OCI-LY7 (cell line): ENCODE measurements around the gene SLC5A8. TPM values are rescaled to one million over a fixed set of nuclear protein-coding genes. Genes with fewer than 3 reads are reported as not detected.

Experiments used
- BruUV-seq: library from RNA; stranded (reverse); fragments of 400-500 nt; replicated peaks from 2 replicates; lab custom pipeline; 2021; lab: Mats Ljungman, UMichigan
- CTCF ChIA-PET: fragments of 300-600 bp; sonication (Branson Sonifier 250); formaldehyde crosslinking; loops from one replicate; lab custom pipeline; 2022; ENCODE audit warnings: antibody characterized with exemption; ENCODE audit not compliant: unreplicated experiment; lab: Charles Lee
- POLR2A ChIA-PET: fragments of 300-600 bp; sonication (Branson Sonifier 250); formaldehyde crosslinking; loops from one replicate; lab custom pipeline; 2022; ENCODE audit warnings: antibody characterized with exemption; lab: Charles Lee
- DNase-seq: peaks from one replicate; pipeline ENCODE4 v3.0.0-alpha.2; 2015; ENCODE audit warnings: low spot score
- H2AFZ ChIP-seq: fragments of 200-600 bp; sonication (generic), shearing (Covaris generic); 2 replicates; pipeline ENCODE4 v1.6.1; 2014; ENCODE audit warnings: mild to moderate bottlenecking, antibody characterized with exemption, low read length, moderate library complexity
- H3K27ac ChIP-seq: fragments of 200-600 bp; sonication (generic); 2 replicates; pipeline ENCODE4 v1.5.1; 2014; ENCODE audit warnings: mixed run types, low read depth, mild to moderate bottlenecking, moderate library complexity, low read length, inconsistent platforms; ENCODE audit not compliant: poor library complexity, severe bottlenecking
- H3K36me3 ChIP-seq: fragments of 200-600 bp; sonication (generic); 2 replicates; pipeline ENCODE4 v1.6.1; 2014; ENCODE audit warnings: mild to moderate bottlenecking, antibody characterized with exemption, low read length, moderate library complexity, mixed read lengths; ENCODE audit not compliant: insufficient read depth
- H3K4me1 ChIP-seq: fragments of 200-600 bp; sonication (generic); 2 replicates; pipeline ENCODE4 v1.5.1; 2014; ENCODE audit warnings: mild to moderate bottlenecking, low read length; ENCODE audit not compliant: insufficient read depth, poor library complexity, severe bottlenecking
- H3K4me2 ChIP-seq: fragments of 200-600 bp; sonication (generic); 2 replicates; pipeline ENCODE4 v1.6.1; 2014; ENCODE audit warnings: mild to moderate bottlenecking, low read length
- H3K4me3 ChIP-seq: fragments of 200-600 bp; sonication (generic); 2 replicates; pipeline ENCODE4 v1.5.1; 2014; ENCODE audit warnings: mild to moderate bottlenecking, low read depth, low read length; ENCODE audit not compliant: poor library complexity, severe bottlenecking
- H3K79me2 ChIP-seq: fragments of 200-600 bp; sonication (generic); 2 replicates; pipeline ENCODE4 v1.6.1; 2016; ENCODE audit warnings: low read depth, mild to moderate bottlenecking, low read length, moderate library complexity, mixed read lengths; ENCODE audit not compliant: insufficient read depth
- H3K9me2 ChIP-seq: fragments of 200-600 bp; sonication (generic); 2 replicates; pipeline ENCODE4 v1.6.1; 2016; ENCODE audit warnings: mild to moderate bottlenecking, low read length, mixed read lengths; ENCODE audit not compliant: insufficient read depth
- H3K9me3 ChIP-seq: fragments of 200-600 bp; sonication (generic); 2 replicates; pipeline ENCODE4 v1.6.1; 2014; ENCODE audit warnings: mild to moderate bottlenecking, mixed run types, low read length, mixed read lengths
- H4K20me1 ChIP-seq: fragments of 200-600 bp; sonication (generic); 2 replicates; pipeline ENCODE4 v1.6.1; 2014; ENCODE audit warnings: mild to moderate bottlenecking, antibody characterized with exemption, low read length, moderate library complexity, mixed read lengths; ENCODE audit not compliant: insufficient read depth
- CTCF ChIP-seq: fragments of 200-600 bp; sonication (generic); conservative IDR thresholded peaks from 2 replicates; pipeline ENCODE4 v1.5.1; 2014; ENCODE audit warnings: mild to moderate bottlenecking, antibody characterized with exemption, low read length, moderate library complexity, mixed read lengths
- EZH2phosphoT487 ChIP-seq: fragments of 200-600 bp; sonication (generic); IDR thresholded peaks from 2 replicates; pipeline ENCODE4 v1.6.1; 2018; ENCODE audit warnings: low read depth, borderline replicate concordance, mild to moderate bottlenecking, mixed run types, antibody characterized with exemption, low read length, moderate library complexity, mixed read lengths
- intact Hi-C: fragments of 100-400 bp; cut with micrococcal nuclease; formaldehyde crosslinking; loops from one replicate; pipeline ENCODE4 v1.10.0; 2022; ENCODE audit not compliant: unreplicated experiment
- small RNA-seq: library from RNA; depleted of rRNA; stranded (forward); fragments of <200 nt; gene quantifications from one replicate; pipeline ENCODE3, GENCODE V24; 2014
- total RNA-seq, 2 experiments: library from RNA; depleted of rRNA in 1 of 2; stranded (reverse); fragments of >200 nt in 1 of 2; shearing (Covaris generic) in 1 of 2; gene quantifications; 2 replicates each; pipeline ENCODE4 v1.2.3, GENCODE V29; 2014 to 2022

The SLC5A8 gene
- total RNA-seq, 2 experiments from 2014 or later: not detected

- H4K20me1 ChIP-seq: no peaks in the 10 kb centered on the region
- DNase-seq: peak; percentile 1
- intact Hi-C loops: no loop called here
- peaks cover 5% of the 10 kb centered on the region; the same call in 1 of the 2 replicates for H3K9me3 ChIP-seq
- no peak overlapping the region for H2AFZ ChIP-seq
- H3K4me3 ChIP-seq: no peak overlapping the region
- no peak overlapping the region for H3K27ac ChIP-seq
- H3K4me2 ChIP-seq: no peak overlapping the region
- no peak for TF ChIP-seq EZH2phosphoT487
- TF ChIP-seq CTCF: no peak
- no peaks in the 10 kb centered on the region for H3K9me2 ChIP-seq
- H3K36me3 ChIP-seq: no peaks in the 10 kb centered on the region
- POLR2A ChIA-PET: no interaction called here
- no TSS peak for BruUV-seq
- H3K4me1 ChIP-seq: no peaks in the 10 kb centered on the region
- no peaks in the 10 kb centered on the region for H3K79me2 ChIP-seq
- CTCF ChIA-PET: no interaction called here
Observed at GRCh38 chr12:101108130-101108529, 101.9 kb downstream of the SLC5A8 start.

- H3K27ac ChIP-seq: no peak overlapping the region
- intact Hi-C loops: no loop called here
- no peak for DNase-seq
- no peaks in the 10 kb centered on the region for H3K4me1 ChIP-seq
- TF ChIP-seq EZH2phosphoT487: no peak
- TF ChIP-seq CTCF: no peak
- BruUV-seq: no TSS peak
- H3K79me2 ChIP-seq: no peaks in the 10 kb centered on the region
- H3K36me3 ChIP-seq: no peaks in the 10 kb centered on the region
- peaks cover 5% of the 10 kb centered on the region; the same call in 1 of the 2 replicates for H3K9me3 ChIP-seq
- H3K9me2 ChIP-seq: no peaks in the 10 kb centered on the region
- H3K4me3 ChIP-seq: no peak overlapping the region
- ChIA-PET POLR2A (interaction anchor here (0.7 kb wide), 1 partner anchor 45 kb away, joined by 3 read pairs; no protein-coding TSS in a partner anchor), CTCF (no interaction called here)
- no peak overlapping the region for H3K4me2 ChIP-seq
- no peak overlapping the region for H2AFZ ChIP-seq
- no peaks in the 10 kb centered on the region for H4K20me1 ChIP-seq
Observed at GRCh38 chr12:101107032-101107763, 102.8 kb downstream of the SLC5A8 start.

Small RNA genes within 50 kb of the gene (small RNA-seq; reads per million reads assigned to genes)
- not detected for gene RNU6-768P

Other genes with a start within 250 kb of the SLC5A8 start
- gene UTP20, start 69.9 kb upstream of the SLC5A8 start, total RNA-seq (2014; rRNA removed; shearing (Covaris generic)): 14.5 and 15.7 TPM in 2 replicates
- gene UTP20, start 69.9 kb upstream of the SLC5A8 start, total RNA-seq (2022): 17.5 and 21.4 TPM in 2 replicates
- 61.1 and 63.3 TPM in 2 replicates for gene ARL1, start 197.5 kb upstream of the SLC5A8 start, total RNA-seq (2014; rRNA removed; shearing (Covaris generic))
- gene ARL1, start 197.5 kb upstream of the SLC5A8 start, total RNA-seq (2022): 68.1 and 75.3 TPM in 2 replicates